Endothelial cell of umbilical vein (primary cell): ENCODE measurements around the gene SHISA2. TPM values are rescaled to one million over a fixed set of nuclear protein-coding genes. Genes with fewer than 3 reads are reported as not detected.
"Not testable (repeated sequence)": the region's sequence is repeated elsewhere in the genome, so short reads cannot be mapped to it uniquely, and the experiment has no call there.

Experiments
- BruUV-seq: library from RNA; stranded (reverse); fragments of 400-500 nt; replicated peaks from 2 replicates; lab custom pipeline; 2021; lab: Mats Ljungman, UMichigan
- CTCF ChIA-PET: fragments of 300-600, 350-600 bp; sonication (Branson Sonifier 250); formaldehyde crosslinking; loops from one replicate; lab custom pipeline; 2021; ENCODE audit warnings: antibody characterized with exemption, inconsistent platforms; lab: Charles Lee
- POLR2A ChIA-PET: fragments of 300-600, 350-600 bp; sonication (Branson Sonifier 250); formaldehyde crosslinking; loops from one replicate; lab custom pipeline; 2021; ENCODE audit warnings: antibody characterized with exemption, inconsistent platforms; lab: Charles Lee
- DNase-seq: peaks from one replicate; pipeline ENCODE4 v3.0.0-alpha.2; 2011; ENCODE audit warnings: low read depth, low spot score
- FAIRE-seq: peaks from 2 replicates; lab custom pipeline; 2011; peaks lifted over from hg19 to GRCh38; lab: Jason Lieb, UNC
- H2AFZ ChIP-seq: 2 replicates; pipeline ENCODE4 v1.6.0; 2012; ENCODE audit warnings: low read depth, low read length, control low read depth, inconsistent platforms
- H3K27ac ChIP-seq: 2 replicates; pipeline ENCODE4 v1.5.1; 2011; ENCODE audit warnings: low read depth, mild to moderate bottlenecking, control low read depth, low read length, moderate library complexity; ENCODE audit not compliant: insufficient read depth
- H3K27me3 ChIP-seq, 2 experiments: 2 replicates each; pipeline versions ENCODE4 v1.6.0 to v1.6.1; 2011; ENCODE audit warnings: low read length in 2 of 2, mixed read lengths in 1 of 2; ENCODE audit not compliant: control insufficient read depth in 2 of 2, insufficient read depth in 2 of 2
- H3K36me3 ChIP-seq, 2 experiments: 2 replicates in 1 of 2; 3 replicates in 1 of 2; pipeline ENCODE4 v1.5.1; 2011; ENCODE audit warnings: low read length in 2 of 2, mild to moderate bottlenecking in 1 of 2, moderate library complexity in 1 of 2; ENCODE audit not compliant: control insufficient read depth in 2 of 2, insufficient read depth in 2 of 2; ENCODE audit errors: extremely low read depth in 1 of 2
- H3K4me1 ChIP-seq: 3 replicates; pipeline ENCODE4 v1.5.1; 2011; ENCODE audit warnings: mild to moderate bottlenecking, low read length; ENCODE audit not compliant: control insufficient read depth, insufficient read depth; ENCODE audit errors: extremely low read depth
- H3K4me2 ChIP-seq: 2 replicates; pipeline ENCODE4 v1.6.1; 2011; ENCODE audit warnings: low read length, control low read depth, mixed read lengths; ENCODE audit not compliant: insufficient read depth
- H3K4me3 ChIP-seq, 3 experiments: fragments of 200-600 bp in 1 of 3; sonication (generic), shearing (Covaris generic) in 1 of 3; replicated peaks in 1 of 3; 2 replicates each; pipeline ENCODE4 v1.5.1; 2011 to 2016; ENCODE audit warnings: control low read depth in 3 of 3, low read length in 3 of 3, mild to moderate bottlenecking in 2 of 3, inconsistent platforms in 1 of 3, low read depth in 1 of 3, moderate library complexity in 1 of 3; ENCODE audit not compliant: insufficient read depth in 1 of 3
- H3K79me2 ChIP-seq: 2 replicates; pipeline ENCODE4 v1.6.0; 2012; ENCODE audit warnings: low read length, inconsistent platforms; ENCODE audit not compliant: control insufficient read depth, insufficient read depth
- H3K9ac ChIP-seq: replicated peaks from 2 replicates; pipeline ENCODE3; 2011; ENCODE audit warnings: low read length, control low read depth; ENCODE audit not compliant: insufficient read depth; ENCODE audit errors: extremely low read depth
- H3K9me1 ChIP-seq: replicated peaks from 3 replicates; pipeline ENCODE4 v1.6.0; 2011; ENCODE audit warnings: mild to moderate bottlenecking, low read length; ENCODE audit not compliant: control insufficient read depth, insufficient read depth; ENCODE audit errors: extremely low read depth
- H3K9me3 ChIP-seq: replicated peaks from 2 replicates; pipeline ENCODE4 v1.5.1; 2012; ENCODE audit warnings: low read length, inconsistent platforms; ENCODE audit not compliant: control insufficient read depth, insufficient read depth
- H4K20me1 ChIP-seq: replicated peaks from 2 replicates; pipeline ENCODE3; 2011; ENCODE audit warnings: mild to moderate bottlenecking, low read length; ENCODE audit not compliant: control insufficient read depth, insufficient read depth; ENCODE audit errors: extremely low read depth
- EZH2 ChIP-seq: IDR thresholded peaks from 2 replicates; pipeline ENCODE4 v1.6.1; 2012; ENCODE audit warnings: borderline replicate concordance, low read depth, mild to moderate bottlenecking, moderate library complexity, low read length, inconsistent platforms; ENCODE audit not compliant: severe bottlenecking
- FOS ChIP-seq: IDR thresholded peaks from 2 replicates; pipeline ENCODE4 v1.6.1; 2011; ENCODE audit warnings: mild to moderate bottlenecking, low read length, moderate library complexity, borderline replicate concordance; ENCODE audit not compliant: insufficient read depth
- GATA2 ChIP-seq: IDR thresholded peaks from 2 replicates; pipeline ENCODE4 v1.7.0; 2011; ENCODE audit warnings: low read depth, mild to moderate bottlenecking, moderate library complexity, mixed read lengths, low read length; ENCODE audit not compliant: insufficient read length, insufficient read depth
- JUN ChIP-seq: IDR thresholded peaks from 2 replicates; pipeline ENCODE4 v1.6.1; 2011; ENCODE audit warnings: borderline replicate concordance, low read depth; ENCODE audit not compliant: insufficient read length, insufficient read depth
- MYC ChIP-seq: IDR thresholded peaks from one replicate; pipeline ENCODE4 v1.6.1; 2011; ENCODE audit warnings: mild to moderate bottlenecking, low read depth, low read length
- POLR2AphosphoS5 ChIP-seq: IDR thresholded peaks from 2 replicates; pipeline ENCODE4 v1.6.1; 2012; ENCODE audit warnings: low read depth, mild to moderate bottlenecking, control low read depth, low read length, moderate library complexity; ENCODE audit not compliant: insufficient read depth
- dilution Hi-C: fragments of 300-500 bp; cut with MboI; formaldehyde crosslinking; loops from one replicate; pipeline ENCODE4 v1.15.0; 2019; ENCODE audit warnings: low sequenced_read_pairs; ENCODE audit not compliant: extremely low pct_ligation_motif_present
- intact Hi-C: fragments of 100-400 bp; cut with micrococcal nuclease; formaldehyde crosslinking; loops from one replicate; pipeline ENCODE4 v1.10.0; 2022
- polyA plus RNA-seq, 4 experiments: library from polyadenylated mRNA; depleted of rRNA in 3 of 4; stranded (reverse) in 3 of 4; unstranded in 1 of 4; fragments of >200 nt; gene quantifications; 2 replicates each; pipeline versions ENCODE4 v1.2.1 to v1.2.3, GENCODE V29; 2011 to 2012; ENCODE audit warnings: missing spikeins in 1 of 4
- total RNA-seq: library from RNA; stranded (reverse); gene quantifications from 2 replicates; pipeline ENCODE4 v1.2.3, GENCODE V29; 2021
- TF ChIP-seq, protein P1 (sequence below), 2 donors: IDR thresholded peaks; 1 replicate in 1 of 2; 2 replicates in 1 of 2; pipeline ENCODE4 v1.5.1; 2011; ENCODE audit warnings: low read length in 2 of 2, mild to moderate bottlenecking in 2 of 2, moderate library complexity in 2 of 2, control low read depth in 1 of 2, inconsistent platforms in 1 of 2, low read depth in 1 of 2; ENCODE audit not compliant: insufficient read depth in 1 of 2; ENCODE audit errors: extremely low read depth in 1 of 2
- TF ChIP-seq, protein P2 (sequence below): IDR thresholded peaks from 2 replicates; pipeline ENCODE4 v1.6.1; 2011; ENCODE audit not compliant: insufficient read depth, insufficient read length

Gene SHISA2
- total and polyA plus RNA-seq, 2 donors (not counting 3 experiments of a cell fraction or from before 2014, with no cell fraction given), result 1.5 to 2.5 TPM

DNA sequence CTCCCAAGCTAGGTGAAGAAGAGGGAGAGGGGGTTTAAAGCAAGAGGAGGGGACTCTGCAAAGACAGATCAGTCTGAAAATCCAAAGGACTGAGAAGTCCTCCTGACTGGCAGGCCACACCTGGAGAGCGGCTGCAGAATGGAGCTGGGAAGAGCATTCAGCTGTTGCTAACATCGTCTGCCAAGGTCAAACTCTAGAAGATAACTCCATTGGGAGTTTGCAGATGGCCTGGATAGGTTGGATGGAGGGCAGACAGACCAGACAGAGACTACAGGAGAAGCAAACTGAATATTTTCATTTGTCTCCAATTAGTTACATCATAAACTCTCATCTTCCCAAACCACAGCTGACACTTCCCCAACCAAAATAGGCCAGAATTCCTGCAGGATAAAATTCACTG lies 19.9 kb upstream of the SHISA2 start:
- Histone ChIP-seq H3K9me3 (no peaks in the 10 kb centered on the region), H3K79me2 (no peaks in the 10 kb centered on the region), H3K36me3 (no peaks in the 10 kb centered on the region), H2AFZ (no peak overlapping the region), H4K20me1 (no peaks in the 10 kb centered on the region), H3K9ac (no peak overlapping the region), H3K27ac (no peak overlapping the region), H3K4me3 (no peak overlapping the region), H3K4me1 (no peaks in the 10 kb centered on the region), H3K4me2 (no peak overlapping the region), H3K9me1 (no peaks in the 10 kb centered on the region), H3K27me3 (peaks cover 0 to 2% of the 10 kb centered on the region in 2 experiments)
- dilution Hi-C loops, result no loop called here
- no TSS peak for BruUV-seq
- intact Hi-C loops, result loop anchor here (1.0 kb wide), 1 partner anchor 497 kb away; no protein-coding TSS in a partner anchor
- POLR2A ChIA-PET, result no interaction called here
- no peak for FAIRE-seq
- TF ChIP-seq EZH2 (no peak), MYC (no peak), JUN (no peak), GATA2 (no peak), FOS (no peak), POLR2AphosphoS5 (no peak)
- TF ChIP-seq, protein P1, sequence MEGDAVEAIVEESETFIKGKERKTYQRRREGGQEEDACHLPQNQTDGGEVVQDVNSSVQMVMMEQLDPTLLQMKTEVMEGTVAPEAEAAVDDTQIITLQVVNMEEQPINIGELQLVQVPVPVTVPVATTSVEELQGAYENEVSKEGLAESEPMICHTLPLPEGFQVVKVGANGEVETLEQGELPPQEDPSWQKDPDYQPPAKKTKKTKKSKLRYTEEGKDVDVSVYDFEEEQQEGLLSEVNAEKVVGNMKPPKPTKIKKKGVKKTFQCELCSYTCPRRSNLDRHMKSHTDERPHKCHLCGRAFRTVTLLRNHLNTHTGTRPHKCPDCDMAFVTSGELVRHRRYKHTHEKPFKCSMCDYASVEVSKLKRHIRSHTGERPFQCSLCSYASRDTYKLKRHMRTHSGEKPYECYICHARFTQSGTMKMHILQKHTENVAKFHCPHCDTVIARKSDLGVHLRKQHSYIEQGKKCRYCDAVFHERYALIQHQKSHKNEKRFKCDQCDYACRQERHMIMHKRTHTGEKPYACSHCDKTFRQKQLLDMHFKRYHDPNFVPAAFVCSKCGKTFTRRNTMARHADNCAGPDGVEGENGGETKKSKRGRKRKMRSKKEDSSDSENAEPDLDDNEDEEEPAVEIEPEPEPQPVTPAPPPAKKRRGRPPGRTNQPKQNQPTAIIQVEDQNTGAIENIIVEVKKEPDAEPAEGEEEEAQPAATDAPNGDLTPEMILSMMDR (IDR thresholded peaks at IDR 0.05; ENCODE audit: extremely low read depth in 1 of 2, insufficient read depth in 1 of 2, low read depth in 1 of 2, low read length in 2 of 2), result no peak
- TF ChIP-seq, protein P2, sequence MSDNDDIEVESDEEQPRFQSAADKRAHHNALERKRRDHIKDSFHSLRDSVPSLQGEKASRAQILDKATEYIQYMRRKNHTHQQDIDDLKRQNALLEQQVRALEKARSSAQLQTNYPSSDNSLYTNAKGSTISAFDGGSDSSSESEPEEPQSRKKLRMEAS, result no peak
- DNase-seq, result no peak
- CTCF ChIA-PET, result interaction anchor here (0.7 to 3.0 kb wide), 3 partner anchors 242 to 497 kb away, joined by 3 to 68 read pairs (median 6); no protein-coding TSS in a partner anchor

DNA sequence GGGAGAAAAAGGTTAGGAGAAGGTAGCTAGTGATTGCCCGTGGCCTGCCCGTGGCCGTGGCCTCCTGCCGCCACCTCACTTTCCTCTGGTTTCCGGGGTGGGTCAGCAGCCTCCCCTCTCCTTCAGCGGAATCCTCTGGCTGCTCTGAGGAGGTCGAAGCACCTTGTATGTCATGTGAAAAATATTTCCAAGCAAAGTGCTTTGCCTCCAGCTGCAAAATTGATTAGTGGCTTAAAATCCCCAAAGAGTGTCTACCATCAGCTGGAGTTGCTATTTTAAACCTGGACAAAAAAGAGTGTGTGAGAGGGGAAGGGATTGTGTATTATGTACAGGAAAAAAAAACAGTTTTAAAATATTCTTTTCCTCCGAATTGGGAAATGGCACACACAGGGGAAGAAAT lies 17.8 kb upstream of the SHISA2 start:
- H3K27me3 ChIP-seq, H3K36me3 ChIP-seq, H3K79me2 ChIP-seq, H3K9ac ChIP-seq, H2AFZ ChIP-seq, dilution Hi-C loops, H3K9me1 ChIP-seq, BruUV-seq, FAIRE-seq, H3K9me3 ChIP-seq, DNase-seq, H4K20me1 ChIP-seq, intact Hi-C loops, H3K4me1 ChIP-seq, H3K4me3 ChIP-seq, H3K4me2 ChIP-seq, POLR2A ChIA-PET, H3K27ac ChIP-seq: not testable (repeated sequence)
- CTCF ChIA-PET, result interaction anchor here (7.1 kb wide), 1 partner anchor 495 kb away, joined by 53 read pairs; no protein-coding TSS in a partner anchor

DNA sequence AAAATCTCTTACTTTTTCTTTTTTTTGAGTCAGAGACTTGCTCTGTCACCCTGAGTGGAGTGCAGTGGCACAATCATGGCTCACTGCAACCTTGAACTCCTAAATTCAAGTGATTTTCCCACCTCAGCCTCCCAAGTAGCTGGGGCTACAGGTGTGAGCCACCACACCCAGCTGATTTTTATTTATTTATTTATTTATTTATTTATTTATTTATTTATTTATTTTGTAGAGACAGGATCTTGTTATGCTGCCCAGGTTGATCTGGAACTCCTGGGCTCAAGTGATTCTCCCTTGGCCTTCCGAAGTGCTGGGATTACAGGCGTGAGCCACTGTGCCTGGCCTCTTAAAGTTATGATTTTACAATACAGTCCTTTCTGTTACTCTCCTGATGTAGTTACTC lies 16.6 kb upstream of the SHISA2 start:
- H2AFZ ChIP-seq, H3K9me3 ChIP-seq, H3K4me2 ChIP-seq, H4K20me1 ChIP-seq, H3K36me3 ChIP-seq, FAIRE-seq, BruUV-seq, H3K27me3 ChIP-seq, H3K9me1 ChIP-seq, POLR2A ChIA-PET, H3K4me3 ChIP-seq, H3K4me1 ChIP-seq, H3K9ac ChIP-seq, DNase-seq, H3K27ac ChIP-seq, intact Hi-C loops, dilution Hi-C loops, H3K79me2 ChIP-seq: not testable (repeated sequence)
- CTCF ChIA-PET, result interaction anchor here (0.9 to 7.1 kb wide), 3 partner anchors 240 to 553 kb away, joined by 3 to 53 read pairs (median 26); no protein-coding TSS in a partner anchor
